Activated CD4-positive, alpha-beta T cell treated with anti-CD3 and anti-CD28 coated beads, Interleukin-2, amount 50 U/mL, for 24 hours (primary cell): ENCODE results near the gene MKLN1.

Experiments used
- DNase-seq, 2 donors: peaks; one replicate each; pipeline ENCODE4 v3.0.0-alpha.2; 2020; ENCODE audit warnings: low read depth in 1 of 2, low spot score in 1 of 2

Gene MKLN1

GRCh38 chr7:131540491-131541162, 213.0 kb downstream of the MKLN1 start:
- no peak for DNase-seq

- no peak for DNase-seq
Observed at GRCh38 chr7:131543298-131543697, 215.6 kb downstream of the MKLN1 start.

- DNase-seq = no peak
Observed at GRCh38 chr7:131544021-131544420, 216.3 kb downstream of the MKLN1 start.

GRCh38 chr7:131544449-131545301, 217.0 kb downstream of the MKLN1 start:
- DNase-seq = no peak

DNA sequence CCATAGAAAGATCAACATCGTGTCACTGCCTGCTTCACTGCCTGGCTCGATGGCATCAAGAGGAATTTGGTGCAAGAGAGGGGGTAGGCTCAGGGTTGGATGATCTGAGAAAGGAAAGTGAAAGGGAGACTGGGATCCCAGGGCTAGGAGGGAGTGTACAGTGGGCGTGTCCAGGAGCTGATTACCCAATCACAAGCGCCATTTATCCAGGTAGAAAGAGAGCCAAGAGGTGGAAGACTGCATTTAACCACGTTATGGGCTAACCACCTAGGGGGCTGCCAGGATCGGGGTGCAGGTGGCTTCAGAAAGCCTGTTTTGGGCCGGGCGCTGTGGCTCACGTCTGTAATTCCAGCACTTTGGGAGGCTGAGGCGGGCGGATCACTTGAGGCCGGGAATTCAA, 218.4 kb downstream of the MKLN1 start:
- no peak for DNase-seq
